NCI-H1092 treated with DMSO at 0.1 percent for 48 hours (cell line): ENCODE results near the gene ATP6V1B1.

Experiments used
- DNase-seq: peaks from one replicate; lab custom pipeline; 2025; lab: John Stamatoyannopoulos, UW

Gene ATP6V1B1

DNA sequence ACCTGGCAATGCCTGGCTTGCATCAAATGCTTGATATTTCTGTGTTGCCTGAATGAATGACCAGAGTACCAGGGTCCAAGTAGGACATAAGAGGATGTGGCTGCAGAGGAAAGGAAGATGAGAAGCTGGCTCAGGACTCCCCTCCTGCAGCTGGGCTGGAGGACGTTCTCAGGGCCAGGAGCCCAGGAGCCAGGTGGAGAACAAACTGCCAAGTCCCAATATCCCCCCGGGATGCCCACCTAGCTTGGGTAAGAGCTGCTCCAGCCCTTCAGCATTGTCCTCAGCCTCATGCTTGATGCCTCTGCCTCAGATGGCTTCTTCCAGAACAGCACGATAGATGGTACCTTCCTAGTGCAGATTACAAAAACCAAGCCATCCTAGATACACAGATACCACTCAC is 8.6 kb upstream of the ATP6V1B1 start:
- DNase-seq, result no peak

DNA sequence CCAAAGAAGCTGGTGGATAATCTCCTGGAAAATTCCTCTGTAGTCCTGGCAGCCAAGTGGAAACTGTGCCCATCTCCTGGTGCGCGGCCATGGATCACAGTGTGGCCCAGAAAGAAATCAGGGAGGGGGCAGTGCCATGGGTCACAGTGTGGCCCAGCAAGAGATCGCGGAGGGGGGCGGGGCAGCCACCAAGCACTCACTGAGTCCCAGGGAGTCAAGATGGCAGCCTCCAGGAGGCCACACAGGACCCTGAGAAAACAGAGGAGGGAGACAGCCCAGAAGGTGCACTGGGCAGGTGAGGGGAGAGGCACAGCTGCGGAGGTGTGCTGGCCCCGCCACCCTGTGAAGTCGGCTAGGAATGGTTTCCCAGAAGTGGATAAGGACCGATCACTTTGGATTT is 8.1 kb upstream of the ATP6V1B1 start:
- no peak for DNase-seq

DNA sequence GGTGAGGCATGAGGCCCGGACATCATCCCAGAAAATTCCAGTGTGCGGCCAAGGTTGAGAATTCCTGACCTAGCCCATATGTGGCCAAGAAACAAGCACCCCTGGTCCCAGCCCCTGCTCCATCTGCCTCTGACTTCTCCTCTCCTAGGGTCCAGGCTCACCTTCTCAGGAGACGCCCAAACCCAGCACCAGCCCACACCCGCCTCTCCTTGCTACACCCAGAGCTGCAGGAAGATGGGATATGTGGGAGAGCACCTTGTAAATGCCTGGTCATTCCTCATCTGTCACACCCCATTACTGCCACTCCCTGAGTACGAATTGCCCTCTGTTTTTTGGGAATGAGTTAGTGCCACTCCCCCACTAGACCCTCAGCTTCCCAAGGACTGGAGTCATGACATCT is 7.3 kb upstream of the ATP6V1B1 start:
- DNase-seq, result no peak

DNA sequence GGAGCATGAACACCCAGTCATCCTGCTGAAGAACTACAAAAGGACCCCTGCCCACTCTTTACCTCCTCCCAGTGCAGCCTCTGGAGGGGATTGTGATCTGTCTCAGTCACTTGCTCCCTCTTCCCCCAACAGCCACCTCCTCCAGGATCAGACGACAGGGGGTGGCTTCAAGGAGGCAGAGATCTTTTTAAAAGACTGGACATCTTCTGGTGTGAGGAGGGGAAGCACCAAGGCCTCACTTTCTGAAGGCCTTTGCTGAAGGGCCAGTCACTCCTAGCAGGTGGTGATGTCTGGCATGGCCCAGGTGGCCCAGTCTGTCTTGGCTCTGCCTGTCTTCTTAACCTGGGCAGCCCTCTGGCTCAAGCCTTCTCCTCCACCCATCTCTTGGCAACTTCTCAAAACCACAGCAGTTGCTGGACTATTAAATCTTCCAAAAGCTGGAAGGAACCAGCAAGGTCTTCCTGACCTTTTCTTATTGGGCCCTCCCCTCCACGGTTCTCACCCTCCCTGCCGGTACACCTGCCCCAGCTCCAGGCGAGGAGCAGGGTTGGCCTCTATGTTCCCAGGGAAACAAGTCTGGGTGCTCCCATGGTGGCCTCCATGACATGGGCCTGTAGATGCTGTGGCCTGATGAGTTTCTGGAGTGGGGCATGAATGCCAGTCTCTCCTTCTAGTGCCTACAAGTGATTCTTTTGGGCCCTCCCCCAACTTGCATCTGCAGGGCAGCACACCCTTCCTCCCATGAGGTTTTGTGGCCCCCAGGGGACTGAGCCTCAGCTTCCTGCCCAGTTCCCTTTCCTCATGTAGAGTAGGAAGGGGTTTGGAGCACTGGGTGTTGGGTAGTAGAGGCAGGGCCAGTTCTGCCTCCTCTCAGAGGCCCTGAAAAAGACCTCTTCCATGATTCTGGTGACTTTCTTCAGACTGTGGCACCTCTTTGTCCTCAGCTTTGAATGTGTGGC is 5.0 kb upstream of the ATP6V1B1 start:
- DNase-seq, result no peak

DNA sequence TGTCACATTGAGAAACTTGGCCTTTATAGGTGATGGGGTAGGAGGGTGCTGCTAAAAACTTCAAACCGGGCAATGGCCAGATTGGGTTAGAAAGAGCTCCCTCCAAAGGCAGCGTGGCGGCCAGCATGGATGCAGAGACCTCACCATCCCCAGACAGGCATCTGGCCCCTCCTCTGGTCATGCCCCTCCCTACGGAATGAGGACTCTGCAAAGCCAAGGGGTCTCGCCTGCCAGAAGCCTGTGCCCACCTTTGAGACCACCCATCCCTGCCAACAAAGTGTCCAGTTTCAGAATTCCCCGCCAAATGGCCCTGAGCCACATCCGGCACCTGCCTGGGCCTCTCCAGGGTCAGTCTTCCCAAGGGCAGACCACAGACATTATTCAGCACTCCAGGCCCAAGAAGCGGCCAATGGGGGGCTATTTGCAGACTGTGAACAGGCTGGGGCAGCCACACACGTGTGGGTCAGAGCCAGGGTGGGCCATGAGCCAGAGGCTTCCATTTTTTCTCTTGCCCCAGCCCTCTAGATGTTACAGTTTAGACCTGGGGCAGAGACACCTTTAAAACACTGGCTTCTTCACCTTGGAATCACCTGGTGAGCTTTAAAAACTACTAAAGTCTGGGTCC is 4.2 kb upstream of the ATP6V1B1 start:
- DNase-seq, result no peak

DNA sequence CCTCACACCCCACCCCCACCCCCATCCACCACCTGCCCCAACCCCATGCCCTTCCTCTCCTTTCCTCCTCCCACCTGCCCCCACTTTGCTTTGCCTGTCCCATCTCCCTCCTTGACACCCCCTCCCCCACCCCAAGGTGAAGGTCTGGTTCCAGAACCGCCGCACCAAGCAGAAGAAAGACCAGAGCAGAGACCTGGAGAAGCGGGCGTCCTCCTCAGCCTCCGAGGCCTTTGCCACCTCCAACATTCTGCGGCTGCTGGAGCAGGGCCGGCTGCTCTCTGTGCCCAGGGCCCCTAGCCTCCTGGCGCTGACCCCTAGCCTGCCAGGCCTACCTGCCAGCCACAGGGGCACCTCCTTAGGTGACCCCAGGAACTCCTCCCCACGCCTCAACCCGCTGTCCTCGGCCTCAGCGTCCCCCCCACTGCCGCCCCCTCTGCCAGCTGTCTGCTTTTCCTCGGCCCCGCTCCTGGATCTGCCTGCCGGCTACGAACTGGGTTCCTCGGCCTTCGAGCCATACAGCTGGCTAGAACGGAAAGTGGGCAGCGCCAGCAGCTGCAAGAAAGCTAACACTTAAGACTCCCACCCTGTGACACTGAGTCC is 3.0 kb upstream of the ATP6V1B1 start:
- DNase-seq, result no peak

DNA sequence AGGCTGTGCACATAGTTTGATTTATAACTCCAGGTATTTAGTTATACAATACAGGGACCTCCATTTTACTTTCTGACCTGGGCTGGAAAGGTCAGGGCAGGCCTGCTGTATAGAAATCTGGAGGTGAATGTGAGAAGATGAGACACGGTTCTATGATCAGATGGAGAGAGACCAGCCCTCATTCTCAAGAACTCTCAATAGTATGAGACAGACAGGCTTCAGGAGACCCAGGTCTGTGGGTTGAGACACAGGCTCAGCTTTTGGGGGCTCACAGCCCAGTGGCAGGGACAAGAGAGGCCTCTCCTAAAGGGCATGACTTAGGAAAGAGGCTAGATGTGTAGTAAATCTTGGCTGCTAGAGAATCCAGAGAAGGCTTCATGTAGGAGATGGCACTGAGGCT is 719 bp upstream of the ATP6V1B1 start:
- no peak for DNase-seq

DNA sequence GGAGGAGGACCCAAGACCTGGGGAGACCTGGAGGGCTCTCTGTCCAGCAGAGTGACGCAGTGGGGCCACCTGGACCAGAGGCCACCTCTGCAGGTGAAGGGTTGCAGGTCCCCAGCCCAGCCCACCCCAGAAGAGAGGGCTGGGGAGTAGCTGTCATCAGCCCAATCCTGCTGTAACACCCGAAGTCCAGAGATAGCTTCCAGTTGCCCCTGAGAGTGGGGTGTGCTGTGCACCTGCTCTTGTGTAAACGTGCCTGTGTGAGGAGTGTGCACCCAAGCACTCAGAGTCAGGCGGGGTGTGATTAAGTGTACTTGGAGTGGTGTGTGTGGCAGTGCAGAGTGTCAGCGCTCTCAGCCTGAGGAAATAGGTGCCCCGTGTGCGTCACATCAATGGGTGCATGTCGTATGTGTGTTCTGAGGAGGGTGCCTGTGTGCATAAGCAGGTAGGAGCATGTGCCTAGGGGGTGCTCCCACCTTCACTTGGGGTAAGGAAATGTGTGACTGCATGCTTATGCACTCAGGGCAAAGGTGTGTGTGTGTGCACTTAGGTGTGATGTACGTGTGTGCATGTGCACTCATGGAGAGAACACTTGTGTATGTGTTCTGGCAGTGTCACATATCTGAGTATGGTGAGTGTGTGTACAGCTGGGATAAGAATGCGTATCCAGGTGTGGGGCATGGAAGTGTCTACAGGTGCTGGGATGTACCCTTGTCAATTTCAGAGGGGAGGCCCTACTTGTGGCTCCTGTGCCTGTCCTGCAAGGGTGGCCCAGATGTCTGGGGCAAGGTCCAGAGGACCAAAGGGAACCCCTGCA is 672 bp downstream of the ATP6V1B1 start:
- no peak for DNase-seq

DNA sequence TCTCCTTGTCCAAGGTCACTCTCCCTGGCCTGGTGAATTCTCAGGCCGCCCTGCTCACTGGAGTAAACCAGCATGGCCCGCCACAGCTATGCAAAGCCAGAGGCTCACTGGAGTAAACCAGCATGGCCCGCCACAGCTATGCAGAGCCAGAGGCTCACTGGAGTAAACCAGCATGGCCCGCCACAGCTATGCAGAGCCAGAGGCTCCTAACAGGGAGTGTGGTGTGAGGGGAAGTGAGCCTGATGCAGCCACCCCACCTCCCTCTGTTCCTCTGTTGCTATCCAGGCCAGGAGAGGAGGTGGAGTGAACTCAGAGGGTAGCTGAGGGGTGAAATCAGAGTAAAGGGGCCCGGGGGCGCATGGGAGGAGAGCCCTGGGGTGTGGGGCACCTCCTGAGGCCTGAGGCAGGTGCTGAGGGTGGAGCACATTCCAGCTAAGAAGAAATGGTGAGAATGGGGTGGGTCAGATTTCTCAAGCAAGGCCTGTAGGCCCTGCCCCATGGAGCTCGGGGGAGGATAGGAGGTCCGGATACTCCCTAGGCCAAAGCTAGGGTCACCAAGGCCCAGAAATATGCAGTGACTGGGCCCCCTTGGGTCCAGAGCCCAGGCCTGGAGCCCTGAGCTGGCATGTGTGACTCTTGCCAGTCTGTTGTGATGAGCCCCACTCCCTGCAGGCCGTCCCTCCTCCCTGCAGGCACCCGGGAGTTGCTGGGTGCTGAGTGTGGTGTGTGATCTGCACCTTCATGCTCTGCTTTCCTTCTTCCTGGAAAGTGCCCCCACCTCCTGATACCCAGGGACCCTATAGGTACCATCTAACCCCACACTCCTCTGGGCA is 1.5 kb downstream of the ATP6V1B1 start:
- no peak for DNase-seq

DNA sequence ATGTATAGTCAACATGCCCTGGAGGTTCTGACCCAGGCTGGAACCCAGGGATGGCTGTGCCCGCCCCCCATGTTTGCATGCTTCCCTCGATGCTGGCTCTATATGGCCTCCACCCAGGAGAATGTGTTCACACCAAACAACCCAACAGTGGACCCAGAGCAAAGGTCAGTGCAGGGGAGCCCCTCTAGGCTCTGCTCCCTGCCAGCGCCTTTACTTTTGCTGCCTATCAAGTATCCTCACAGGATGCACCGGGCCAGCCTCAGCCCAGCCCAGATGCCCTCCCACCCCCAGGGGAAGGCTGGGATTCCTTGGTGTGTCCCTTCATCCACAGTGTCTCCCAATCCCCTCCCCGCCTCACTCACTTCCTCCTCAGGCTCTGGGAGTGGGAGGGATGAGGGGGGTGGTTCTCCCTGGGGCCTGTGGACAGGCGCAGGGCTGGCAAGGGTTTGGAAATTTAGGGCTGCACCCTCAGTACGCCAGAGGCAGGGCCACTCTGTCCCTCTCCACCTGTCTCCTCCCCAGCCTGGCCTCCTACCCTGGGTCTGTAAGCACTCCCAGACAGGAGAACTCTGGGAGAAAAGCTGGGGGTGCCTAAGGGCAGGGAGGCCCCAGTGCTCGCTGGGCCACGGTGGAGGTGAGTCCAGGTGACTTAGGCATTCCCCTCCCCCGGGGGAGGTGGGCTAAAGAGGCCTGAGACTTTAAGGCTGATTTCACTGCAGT is 2.3 kb downstream of the ATP6V1B1 start:
- DNase-seq, result no peak

DNA sequence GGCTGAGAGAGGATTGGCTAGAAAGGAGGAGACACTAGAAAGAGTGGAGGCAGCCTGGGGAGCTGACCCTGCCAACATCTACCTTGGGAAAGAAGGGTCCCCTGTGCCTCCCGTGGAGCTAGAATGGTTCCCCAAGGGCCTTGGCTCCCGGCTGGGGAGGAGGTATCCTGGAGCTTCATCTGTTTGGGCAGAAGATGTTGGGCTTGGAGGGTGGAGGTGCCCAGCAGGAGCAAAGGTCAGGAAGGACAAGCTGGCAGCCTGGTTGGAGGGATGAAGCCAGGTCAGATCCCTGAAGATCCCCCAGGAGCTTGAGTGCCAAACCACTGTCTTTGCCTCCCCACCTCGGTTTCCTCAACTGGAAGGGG is 2.9 kb downstream of the ATP6V1B1 start:
- DNase-seq, result no peak

DNA sequence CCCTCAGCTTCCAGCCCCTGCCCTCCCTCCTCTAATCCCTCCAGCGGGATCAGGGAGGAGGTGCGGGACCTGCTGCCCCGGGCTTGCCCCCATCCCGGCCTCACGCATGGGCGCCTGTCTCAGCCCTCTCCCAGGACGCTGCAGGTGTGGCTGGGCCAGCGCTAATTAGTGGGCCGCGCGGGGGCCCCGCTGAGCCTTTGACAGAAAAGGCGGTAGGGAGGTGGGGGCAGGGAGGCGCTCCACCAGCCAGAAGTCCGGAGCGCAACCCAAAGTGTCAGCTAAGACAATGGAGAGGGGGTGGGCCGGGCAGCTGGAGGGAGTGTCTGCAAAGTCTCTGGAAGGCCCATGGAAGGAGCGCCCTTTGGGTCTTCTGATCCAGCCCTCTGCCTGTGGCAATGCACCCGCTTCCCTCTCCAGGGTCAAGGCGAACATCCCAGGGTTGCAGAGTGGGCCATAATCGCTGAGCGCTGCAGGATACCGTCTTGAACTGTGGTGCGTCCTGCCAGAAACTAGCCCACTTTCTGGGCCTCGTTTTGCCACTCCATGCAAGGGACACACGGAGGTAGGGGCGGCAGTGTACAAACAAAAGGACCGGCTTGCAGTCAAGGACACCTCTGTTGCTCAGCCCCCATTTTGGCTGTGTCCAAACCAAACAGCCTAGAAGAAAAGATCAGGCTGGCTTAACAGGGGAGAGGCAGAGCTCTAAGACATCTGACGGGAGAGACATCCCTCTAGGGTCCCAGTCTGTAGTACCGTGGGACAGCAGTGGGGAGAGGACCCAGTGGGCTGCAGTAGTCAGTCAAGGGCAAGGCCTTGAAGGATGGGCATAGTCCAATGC is 3.5 kb downstream of the ATP6V1B1 start:
- no peak for DNase-seq

DNA sequence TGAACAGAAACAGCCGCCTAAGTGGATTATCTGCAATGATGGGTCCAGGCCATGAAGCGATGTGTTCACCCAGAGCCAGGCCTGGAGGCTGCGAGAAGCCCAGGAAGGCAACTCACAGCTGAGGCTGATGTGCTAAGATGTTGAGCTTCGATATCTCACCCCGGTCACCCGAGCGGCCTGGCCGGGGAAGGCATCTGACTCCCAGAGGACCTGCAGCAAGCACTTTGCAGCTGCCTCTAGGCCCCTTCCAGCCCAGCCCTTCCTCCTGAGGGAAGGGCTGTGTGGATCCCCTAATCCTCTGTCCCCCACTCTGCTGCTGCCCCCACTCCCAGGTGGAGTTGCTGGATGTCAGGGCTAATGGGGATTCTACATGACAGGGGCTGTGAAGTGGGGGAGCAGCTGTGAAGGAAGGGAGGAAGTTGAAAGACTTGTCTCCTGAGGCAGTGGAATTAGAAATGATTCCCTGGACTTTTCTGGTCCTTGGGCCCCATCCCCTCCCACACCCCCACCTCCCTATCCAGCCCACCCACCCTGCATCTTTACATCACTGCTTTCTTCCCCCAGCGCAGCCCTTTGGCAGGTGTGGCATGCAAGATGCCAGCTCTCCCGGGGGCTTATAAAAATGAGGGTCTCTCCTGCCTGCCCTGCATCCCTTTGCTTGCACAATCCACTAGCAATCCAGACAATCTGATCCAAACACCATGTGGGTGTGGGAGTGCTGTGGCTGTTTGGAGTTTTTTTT is 4.3 kb downstream of the ATP6V1B1 start:
- DNase-seq, result no peak

DNA sequence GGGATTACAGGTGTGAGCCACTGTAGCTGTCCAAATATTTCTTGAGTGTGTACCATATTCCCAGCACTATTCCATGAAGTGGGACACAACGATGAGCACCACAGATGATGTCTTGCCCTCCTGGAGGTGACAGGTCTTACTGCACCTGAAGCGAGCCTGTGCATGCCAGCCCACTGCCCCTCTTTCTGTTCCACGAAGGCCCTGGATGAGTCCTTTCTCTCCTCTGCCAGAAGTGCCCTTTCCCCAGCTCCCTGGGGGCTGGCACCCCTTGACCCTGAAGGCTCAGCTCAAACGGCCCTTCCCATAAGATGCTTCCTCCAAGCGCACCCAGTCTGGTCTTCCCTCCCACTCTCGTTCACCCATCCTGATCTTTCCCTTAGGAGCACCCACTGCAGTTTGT is 5.5 kb downstream of the ATP6V1B1 start:
- DNase-seq, result no peak

DNA sequence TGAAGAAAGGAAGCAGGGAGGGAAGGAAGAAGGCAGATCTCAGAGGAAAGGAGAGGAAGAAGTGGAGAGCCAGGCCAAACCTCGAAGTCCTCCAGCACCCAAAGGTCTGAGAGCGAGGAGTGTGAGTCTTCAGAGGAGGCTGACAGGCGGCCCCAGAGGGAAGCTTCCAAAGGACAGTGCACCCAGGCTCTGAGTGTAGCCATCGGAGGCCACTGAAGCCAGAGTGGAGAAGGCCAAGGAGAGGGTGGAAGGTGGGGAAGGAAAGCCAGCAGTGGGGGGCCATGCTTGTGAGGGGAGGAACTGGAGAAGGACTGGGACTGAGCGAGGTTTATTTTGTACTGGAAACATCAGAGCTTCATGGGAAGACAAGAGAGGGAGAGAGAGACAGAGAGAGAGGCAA is 6.0 kb downstream of the ATP6V1B1 start:
- no peak for DNase-seq

DNA sequence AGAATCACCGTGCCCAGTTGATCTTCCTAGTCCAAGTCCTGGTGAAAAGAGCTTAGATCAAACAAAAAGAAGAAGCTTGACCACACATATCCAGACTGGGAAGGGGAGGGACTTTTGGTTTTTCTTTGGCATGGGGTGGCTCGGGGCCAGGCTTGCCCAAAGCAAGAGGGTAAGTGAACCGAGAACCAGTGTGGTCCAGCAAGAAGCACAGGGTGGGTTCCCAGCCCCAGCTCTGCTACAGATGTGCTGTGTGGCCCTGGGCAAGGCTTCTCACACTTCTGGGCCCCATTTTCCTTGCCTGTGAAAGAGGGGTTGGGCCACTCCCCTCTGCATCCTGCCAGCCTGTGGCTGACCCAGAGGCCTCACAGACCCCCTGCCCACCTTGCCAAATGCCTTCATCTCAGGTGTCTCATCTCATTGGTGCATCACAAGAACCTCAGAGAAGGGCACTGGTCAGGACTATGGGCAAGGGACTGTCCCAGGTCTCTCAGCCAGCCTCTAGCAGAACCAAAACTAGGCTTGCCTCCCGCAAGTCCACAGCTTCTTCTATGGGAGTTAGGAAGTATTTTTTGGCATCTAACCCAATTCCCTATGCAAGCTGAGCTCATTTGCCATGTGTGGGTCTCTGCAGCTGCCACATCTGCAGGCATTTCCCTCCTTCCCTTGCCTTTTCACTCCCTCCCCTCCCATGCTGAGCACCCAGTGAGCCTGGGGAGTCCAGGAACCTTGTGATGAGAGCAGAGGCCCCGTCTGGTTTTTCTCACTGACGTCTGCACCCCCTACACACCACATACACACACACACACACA is 6.9 kb downstream of the ATP6V1B1 start:
- DNase-seq, result no peak

DNA sequence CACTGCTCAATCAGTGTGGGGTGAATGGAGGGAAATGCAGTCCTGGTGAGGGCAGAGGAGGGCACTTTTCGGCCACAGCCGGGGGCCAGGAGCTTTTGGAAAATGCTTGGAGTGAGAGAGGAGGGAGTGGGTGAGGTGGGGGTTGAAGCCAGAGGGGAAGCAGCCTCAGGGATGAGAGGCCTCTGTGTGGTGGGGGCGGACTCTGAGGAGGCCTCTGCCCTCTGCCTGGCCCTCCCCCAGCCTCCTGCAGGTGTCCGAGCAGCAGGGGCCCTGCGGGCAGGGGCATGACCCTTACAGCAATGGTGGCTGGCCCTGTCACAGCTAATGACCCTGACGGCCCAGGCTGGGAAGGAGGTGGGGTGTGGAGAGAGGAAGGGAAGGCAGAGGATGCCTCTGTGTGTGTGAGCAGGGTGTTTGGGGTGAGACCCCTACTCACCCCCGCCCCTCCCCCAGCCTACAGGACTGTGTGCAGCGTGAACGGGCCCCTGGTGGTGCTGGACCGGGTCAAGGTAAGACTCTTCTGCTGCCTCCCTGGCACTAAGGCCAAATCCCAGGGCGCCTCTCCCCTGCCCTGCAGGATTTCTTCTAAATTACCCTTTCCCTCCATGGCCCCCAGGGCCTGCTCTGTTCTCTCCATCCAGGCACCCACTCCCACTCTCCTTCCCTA is 7.6 kb downstream of the ATP6V1B1 start:
- no peak for DNase-seq
